H1 (cell line): ENCODE data around the gene TGFBI. TPM values are rescaled to one million over a fixed set of nuclear protein-coding genes. Genes with fewer than 3 reads are reported as not detected.
A peak's percentile ranks its signal among the peaks of the same experiment; 100 is the strongest.

Experiments
- CTCF ChIA-PET: fragments of 300-600 bp; sonication (Branson Sonifier 250); formaldehyde crosslinking; loops from one replicate; lab custom pipeline; 2021; ENCODE audit not compliant: partially characterized antibody; lab: Charles Lee
- POLR2A ChIA-PET: fragments of 300-600 bp; sonication (Branson Sonifier 250); formaldehyde crosslinking; loops from one replicate; lab custom pipeline; 2021; ENCODE audit warnings: inconsistent platforms; ENCODE audit not compliant: partially characterized antibody; lab: Charles Lee
- DNase-seq, 2 experiments: peaks; one replicate each; pipeline versions ENCODE4 v3.0.0 to v3.0.0-alpha.2; 2010 to 2022; ENCODE audit warnings: low spot score in 2 of 2, low read depth in 1 of 2, mixed read lengths in 1 of 2
- FAIRE-seq: peaks from 2 replicates; lab custom pipeline; 2011; peaks lifted over from hg19 to GRCh38; lab: Jason Lieb, UNC
- H2AFZ ChIP-seq: 2 replicates; pipeline ENCODE4 v1.8.1; 2012; ENCODE audit warnings: low read length, inconsistent platforms
- H2AK5ac ChIP-seq: 2 replicates; pipeline ENCODE4 v1.6.1; 2013; ENCODE audit warnings: low read depth, low read length
- H2BK120ac ChIP-seq: replicated peaks from 2 replicates; pipeline ENCODE3; 2013; ENCODE audit warnings: low read depth, low read length, inconsistent platforms
- H2BK12ac ChIP-seq: 2 replicates; pipeline ENCODE4 v1.6.1; 2013; ENCODE audit warnings: low read depth, low read length
- H2BK15ac ChIP-seq: 2 replicates; pipeline ENCODE4 v1.6.1; 2013; ENCODE audit warnings: low read length
- H2BK20ac ChIP-seq: 2 replicates; pipeline ENCODE4 v1.6.1; 2013; ENCODE audit warnings: low read length
- H2BK5ac ChIP-seq: 2 replicates; pipeline ENCODE4 v1.6.1; 2013; ENCODE audit warnings: low read depth, low read length
- H3K14ac ChIP-seq: 2 replicates; pipeline ENCODE4 v1.6.1; 2013; ENCODE audit warnings: inconsistent platforms; ENCODE audit not compliant: insufficient read length
- H3K18ac ChIP-seq: 2 replicates; pipeline ENCODE4 v1.6.1; 2013; ENCODE audit warnings: low read length; ENCODE audit errors: extremely low read depth
- H3K23ac ChIP-seq: 2 replicates; pipeline ENCODE4 v1.6.1; 2013; ENCODE audit warnings: inconsistent platforms; ENCODE audit not compliant: insufficient read length
- H3K23me2 ChIP-seq: 2 replicates; pipeline ENCODE4 v1.6.1; 2013; ENCODE audit warnings: low read depth, low read length
- H3K27ac ChIP-seq: 2 replicates; pipeline ENCODE4 v1.6.1; 2011; ENCODE audit warnings: low read depth, low read length, inconsistent platforms
- H3K27me3 ChIP-seq, 4 experiments: replicated peaks in 1 of 4; 1 replicate in 1 of 4; 2 replicates in 3 of 4; pipeline versions ENCODE4 v1.6.1 to v1.8.1; 2011 to 2013; ENCODE audit warnings: low read length in 3 of 4, mild to moderate bottlenecking in 3 of 4, inconsistent platforms in 2 of 4, mixed read lengths in 2 of 4, moderate library complexity in 1 of 4; ENCODE audit not compliant: control insufficient read depth in 3 of 4, insufficient read depth in 3 of 4; ENCODE audit errors: extremely low read depth in 1 of 4
- H3K36me3 ChIP-seq, 4 experiments: 2 replicates each; pipeline versions ENCODE4 v1.6.1 to v1.8.1; 2011 to 2013; ENCODE audit warnings: mild to moderate bottlenecking in 4 of 4, low read length in 3 of 4, moderate library complexity in 2 of 4, control low read depth in 1 of 4, inconsistent platforms in 1 of 4; ENCODE audit not compliant: insufficient read depth in 4 of 4, control insufficient read depth in 2 of 4
- H3K4ac ChIP-seq: replicated peaks from 2 replicates; pipeline ENCODE3; 2013; ENCODE audit warnings: low read length, low read depth, mixed read lengths, inconsistent platforms; ENCODE audit not compliant: insufficient read length
- H3K4me1 ChIP-seq, 4 experiments: replicated peaks in 1 of 4; 1 replicate in 1 of 4; 2 replicates in 3 of 4; pipeline versions ENCODE4 v1.6.1 to v1.8.1; 2011 to 2013; ENCODE audit warnings: low read length in 3 of 4, inconsistent platforms in 2 of 4, mixed read lengths in 1 of 4; ENCODE audit not compliant: insufficient read depth in 4 of 4, control insufficient read depth in 3 of 4
- H3K4me2 ChIP-seq, 2 experiments: 2 replicates each; pipeline versions ENCODE4 v1.6.1 to v1.8.1; 2011 to 2013; ENCODE audit warnings: low read depth in 2 of 2, low read length in 2 of 2, control low read depth in 1 of 2, inconsistent platforms in 1 of 2, mild to moderate bottlenecking in 1 of 2; ENCODE audit not compliant: insufficient read depth in 1 of 2
- H3K4me3 ChIP-seq, 4 experiments: fragments of 200-600, 300-600 bp in 1 of 4; sonication (generic), shearing (Covaris generic), sonication (Bioruptor Twin) in 1 of 4; 2 replicates each; pipeline versions ENCODE4 v1.5.1 to v1.8.1; 2011 to 2016; ENCODE audit warnings: low read length in 4 of 4, low read depth in 3 of 4, control low read depth in 2 of 4, inconsistent platforms in 2 of 4, mild to moderate bottlenecking in 2 of 4, mixed read lengths in 1 of 4, moderate library complexity in 1 of 4; ENCODE audit not compliant: insufficient read depth in 2 of 4; ENCODE audit errors: extremely low read depth in 1 of 4
- H3K56ac ChIP-seq: replicated peaks from 2 replicates; pipeline ENCODE3; 2013; ENCODE audit warnings: low read depth, mild to moderate bottlenecking, mixed read lengths, low read length, inconsistent platforms; ENCODE audit not compliant: insufficient read length
- H3K79me1 ChIP-seq: 2 replicates; pipeline ENCODE4 v1.6.1; 2013; ENCODE audit warnings: low read depth, low read length, control low read depth
- H3K79me2 ChIP-seq, 2 experiments: 2 replicates each; pipeline versions ENCODE4 v1.6.1 to v1.8.1; 2012 to 2013; ENCODE audit warnings: low read length in 2 of 2, mild to moderate bottlenecking in 2 of 2, inconsistent platforms in 1 of 2; ENCODE audit not compliant: insufficient read depth in 2 of 2, control insufficient read depth in 1 of 2
- H3K9ac ChIP-seq, 4 experiments: replicated peaks in 1 of 4; 1 replicate in 1 of 4; 2 replicates in 3 of 4; pipeline versions ENCODE4 v1.6.1 to v1.8.1; 2011 to 2013; ENCODE audit warnings: low read depth in 3 of 4, low read length in 3 of 4, control low read depth in 2 of 4, mild to moderate bottlenecking in 2 of 4, moderate library complexity in 2 of 4, inconsistent platforms in 1 of 4; ENCODE audit errors: extremely low read depth in 1 of 4
- H3K9me3 ChIP-seq, 2 experiments: 2 replicates each; pipeline versions ENCODE4 v1.6.1 to v1.8.1; 2012 to 2013; ENCODE audit warnings: mild to moderate bottlenecking in 2 of 2, moderate library complexity in 2 of 2, control low read depth in 1 of 2, inconsistent platforms in 1 of 2, low read depth in 1 of 2, low read length in 1 of 2, mixed read lengths in 1 of 2; ENCODE audit not compliant: insufficient read depth in 2 of 2
- H4K20me1 ChIP-seq, 2 experiments: replicated peaks in 1 of 2; 2 replicates each; pipeline versions ENCODE3 to v1.8.1; 2011 to 2013; ENCODE audit warnings: inconsistent platforms in 2 of 2, low read length in 2 of 2, mild to moderate bottlenecking in 1 of 2; ENCODE audit not compliant: insufficient read depth in 2 of 2, control insufficient read depth in 1 of 2
- H4K5ac ChIP-seq: 2 replicates; pipeline ENCODE4 v1.6.1; 2013; ENCODE audit warnings: low read length, low read depth, mixed read lengths, inconsistent platforms; ENCODE audit not compliant: insufficient read length
- H4K8ac ChIP-seq: 2 replicates; pipeline ENCODE4 v1.8.0; 2013; ENCODE audit warnings: mild to moderate bottlenecking, moderate library complexity, low read length, inconsistent platforms; ENCODE audit not compliant: insufficient read depth; ENCODE audit errors: extremely low read depth
- H4K91ac ChIP-seq: replicated peaks from 2 replicates; pipeline ENCODE3; 2013; ENCODE audit warnings: low read length, mixed read lengths, inconsistent platforms; ENCODE audit not compliant: insufficient read length
- BCL11A ChIP-seq, 2 experiments: IDR thresholded peaks; one replicate each; pipeline ENCODE4 v1.6.1; 2011; ENCODE audit warnings: low read depth in 2 of 2, low read length in 2 of 2, mild to moderate bottlenecking in 2 of 2
- CHD1 ChIP-seq: IDR thresholded peaks from 2 replicates; pipeline ENCODE4 v1.6.1; 2012; ENCODE audit warnings: low read depth, low read length, improper control_type of control experiment
- E2F6 ChIP-seq: IDR thresholded peaks from 2 replicates; pipeline ENCODE4 v1.6.1; 2012; ENCODE audit warnings: inconsistent platforms
- KDM4A ChIP-seq: IDR thresholded peaks from one replicate; pipeline ENCODE4 v1.7.1; 2012; ENCODE audit warnings: low read depth, mild to moderate bottlenecking, moderate library complexity, low read length, inconsistent platforms; ENCODE audit not compliant: severe bottlenecking
- MAX ChIP-seq: IDR thresholded peaks from 2 replicates; pipeline ENCODE4 v1.6.1; 2012; ENCODE audit warnings: inconsistent platforms
- POLR2A ChIP-seq, 2 experiments: IDR thresholded peaks; 1 replicate in 1 of 2; 2 replicates in 1 of 2; pipeline ENCODE4 v1.6.1; 2011; ENCODE audit warnings: low read depth in 2 of 2, low read length in 2 of 2, mild to moderate bottlenecking in 2 of 2; ENCODE audit errors: control extremely low read depth in 1 of 2
- SP2 ChIP-seq: IDR thresholded peaks from 2 replicates; pipeline ENCODE4 v1.6.1; 2012; ENCODE audit warnings: mild to moderate bottlenecking, low read length, inconsistent platforms
- SUZ12 ChIP-seq: fragments of 200-600 bp; sonication (generic); IDR thresholded peaks from 2 replicates; pipeline ENCODE4 v1.6.1; 2012; ENCODE audit warnings: mild to moderate bottlenecking, inconsistent platforms, low read length, moderate library complexity, mixed read lengths
- TAF7 ChIP-seq: optimal IDR thresholded peaks from 2 replicates; pipeline ENCODE3; 2011; ENCODE audit warnings: low read depth, mild to moderate bottlenecking, inconsistent platforms, low read length, moderate library complexity, borderline replicate concordance
- TCF12 ChIP-seq: IDR thresholded peaks from 2 replicates; pipeline ENCODE4 v1.6.1; 2011; ENCODE audit warnings: low read depth, mild to moderate bottlenecking, low read length
- YY1 ChIP-seq: IDR thresholded peaks from 2 replicates; pipeline ENCODE4 v1.6.1; 2011; ENCODE audit warnings: low read depth, mild to moderate bottlenecking, low read length
- WGBS, 2 experiments: shearing (Covaris generic) in 1 of 2; methylation state at CpG; one replicate each; pipeline versions ENCODE4 v1.1.6 to v1.1.7; 2013 to 2015; ENCODE audit warnings: low lambda C conversion rate in 2 of 2, mixed read lengths in 2 of 2, inconsistent platforms in 1 of 2, low coverage in 1 of 2, missing lambda C conversion rate in 1 of 2; ENCODE audit not compliant: insufficient replicate concordance in 2 of 2, insufficient coverage in 1 of 2, insufficient read length in 1 of 2; ENCODE audit errors: extremely low coverage in 1 of 2, missing lambda C conversion rate in 1 of 2; 5-methylcytosine and 5-hydroxymethylcytosine counted together
- polyA plus RNA-seq, 7 experiments: library from polyadenylated mRNA; depleted of rRNA in 3 of 7; stranded (reverse) in 5 of 7; unstranded in 2 of 7; fragments of >200 nt in 5 of 7; fragments of 200-250 nt in 2 of 7; gene quantifications; 1 replicate in 5 of 7; 2 replicates in 1 of 7; 4 replicates in 1 of 7; pipeline versions ENCODE4 v1.2.1 to v1.2.3, GENCODE V29; 2011 to 2013; ENCODE audit warnings: missing spikeins in 2 of 7, mixed read lengths in 2 of 7
- total RNA-seq: library from RNA; stranded (reverse); fragmentation: NEBNext Ultra II Directional; extraction: Animal tissue kit (Norgen Biotek cat#: 25700); gene quantifications from 2 replicates; pipeline ENCODE4 v1.2.1, GENCODE V29; 2021
- TF ChIP-seq, protein P1 (sequence below): IDR thresholded peaks from 2 replicates; pipeline ENCODE4 v1.6.1; 2012; ENCODE audit warnings: low read length, inconsistent platforms

TGFBI gene
- total and polyA plus RNA-seq, 2 of the 8 experiments (the other 6 are each of a cell fraction or from before 2014, with no cell fraction given), result 6.0 to 8.5 TPM

DNA sequence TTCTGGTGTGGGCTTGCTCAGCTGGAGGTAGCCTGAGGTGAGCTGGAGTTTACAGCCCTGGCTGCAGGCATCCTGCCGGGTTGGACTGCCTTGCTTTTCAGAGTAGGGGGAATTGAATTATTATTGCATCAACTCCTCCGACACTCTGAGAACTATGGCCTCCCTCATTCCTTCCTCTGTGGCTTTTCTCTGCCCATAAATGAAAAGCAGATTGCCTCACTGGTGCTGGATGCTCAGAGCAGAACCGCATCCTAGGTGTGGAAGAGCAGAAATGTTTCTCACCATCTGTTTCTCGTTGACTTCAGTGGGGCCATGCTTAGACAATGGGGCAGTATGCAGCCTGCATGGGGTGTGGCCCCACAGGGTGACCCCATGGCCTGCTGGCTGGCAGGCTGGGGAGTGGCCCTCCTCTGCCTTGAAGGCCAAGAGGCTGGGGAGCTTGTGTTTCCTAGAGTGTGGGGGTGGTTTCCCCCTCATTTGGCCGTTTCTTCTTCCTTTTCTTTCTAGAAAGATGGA lies 27.3 kb upstream of the TGFBI start:
- no peaks in the 10 kb centered on the region for H3K9me3 ChIP-seq
- no peak overlapping the region for H3K4me2 ChIP-seq
- peak overlapping the region; percentile 57; the same call in 1 of the 2 replicates for H2AFZ ChIP-seq
- no peak overlapping the region for H4K5ac ChIP-seq
- 0 out of 2 replicates have a peak overlapping the region, but pooled peaks have one; percentile 41 for H4K8ac ChIP-seq
- ChIA-PET CTCF (interaction anchor here (0.8 to 6.6 kb wide), 7 partner anchors 14 to 83 kb away, joined by 3 to 30 read pairs (median 4); no protein-coding TSS in a partner anchor), POLR2A (no interaction called here)
- no peak overlapping the region for H2BK20ac ChIP-seq
- H2BK15ac ChIP-seq, result no peak overlapping the region
- 0 out of 7 replicates have a peak, but pooled peaks cover 0 to 4% (median 0%) of the 10 kb centered on the region in 4 experiments for H3K4me1 ChIP-seq
- no peaks in the 10 kb centered on the region for H3K79me2 ChIP-seq
- H3K23me2 ChIP-seq, result no peaks in the 10 kb centered on the region
- no peak overlapping the region for H2BK120ac ChIP-seq
- H3K56ac ChIP-seq, result no peak overlapping the region
- H2AK5ac ChIP-seq, result no peak overlapping the region
- no peak overlapping the region for H3K14ac ChIP-seq
- DNase-seq, result no peak
- H3K23ac ChIP-seq, result no peak overlapping the region
- 90% methylated on average over 5 of the region's 5 CpGs; no CpG with 5 or more reads in 1 of the 2 experiments for WGBS, 2 experiments
- no peaks in the 10 kb centered on the region for H3K79me1 ChIP-seq
- H4K20me1 ChIP-seq, result no peaks in the 10 kb centered on the region
- no peak overlapping the region for H2BK12ac ChIP-seq
- no peak overlapping the region for H3K9ac ChIP-seq
- no peak for FAIRE-seq
- H3K27ac ChIP-seq, result no peak overlapping the region
- H3K36me3 ChIP-seq, result no peaks in the 10 kb centered on the region
- H2BK5ac ChIP-seq, result no peak overlapping the region
- H3K4me3 ChIP-seq, result no peak overlapping the region
- no peak overlapping the region for H4K91ac ChIP-seq
- H3K18ac ChIP-seq, result no peak overlapping the region
- H3K4ac ChIP-seq, result no peak overlapping the region
- H3K27me3 ChIP-seq, result no peaks in the 10 kb centered on the region; a peak in 1 of 7 replicates
- TF ChIP-seq POLR2A (IDR thresholded peaks at IDR 0.05; ENCODE audit: control extremely low read depth in 1 of 2, low read depth in 2 of 2, low read length in 2 of 2), result no peak
- no peak for TF ChIP-seq YY1
- TF ChIP-seq MAX, result no peak
- no peak for TF ChIP-seq TAF7
- TF ChIP-seq KDM4A, result no peak
- TF ChIP-seq, protein P1, sequence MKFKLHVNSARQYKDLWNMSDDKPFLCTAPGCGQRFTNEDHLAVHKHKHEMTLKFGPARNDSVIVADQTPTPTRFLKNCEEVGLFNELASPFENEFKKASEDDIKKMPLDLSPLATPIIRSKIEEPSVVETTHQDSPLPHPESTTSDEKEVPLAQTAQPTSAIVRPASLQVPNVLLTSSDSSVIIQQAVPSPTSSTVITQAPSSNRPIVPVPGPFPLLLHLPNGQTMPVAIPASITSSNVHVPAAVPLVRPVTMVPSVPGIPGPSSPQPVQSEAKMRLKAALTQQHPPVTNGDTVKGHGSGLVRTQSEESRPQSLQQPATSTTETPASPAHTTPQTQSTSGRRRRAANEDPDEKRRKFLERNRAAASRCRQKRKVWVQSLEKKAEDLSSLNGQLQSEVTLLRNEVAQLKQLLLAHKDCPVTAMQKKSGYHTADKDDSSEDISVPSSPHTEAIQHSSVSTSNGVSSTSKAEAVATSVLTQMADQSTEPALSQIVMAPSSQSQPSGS, result no peak
- TF ChIP-seq TCF12, result no peak
- TF ChIP-seq SUZ12, result no peak
- no peak for TF ChIP-seq E2F6
- no peak for TF ChIP-seq SP2
- TF ChIP-seq BCL11A (IDR thresholded peaks at IDR 0.05; ENCODE audit: low read depth in 2 of 2, low read length in 2 of 2), result no peak
- TF ChIP-seq CHD1, result no peak
